Measurements from ENCODE around the gene EIF2B2. TPM values are rescaled to one million over a fixed set of nuclear protein-coding genes. Genes with fewer than 3 reads are reported as not detected.

EIF2B2 gene
- total and polyA plus RNA-seq, 2 of the 13 experiments (the other 11 are each of a cell fraction or from before 2014, with no cell fraction given): 54.4 to 78.6 TPM

- 72% methylated on average over 1 of the region's 1 CpG for WGBS (ENCODE audit: low lambda C conversion rate)
- DNase-seq (ENCODE audit: low spot score): no peak
- no peak overlapping the region for H2AFZ ChIP-seq (ENCODE audit: low read length)
- ATAC-seq: no peak
- TF ChIP-seq MNT (IDR thresholded peaks at IDR 0.05) (no peak), MEIS1 (CRISPR knock-in tag; IDR thresholded peaks at IDR 0.05; ENCODE audit: borderline replicate concordance) (no peak), EZH2 (conservative IDR thresholded peaks at IDR 0.05; ENCODE audit: low read depth, low read length) (no peak), ZNF770 (CRISPR knock-in tag; IDR thresholded peaks at IDR 0.05) (no peak), ISL2 (CRISPR knock-in tag; IDR thresholded peaks at IDR 0.05) (no peak), MTF2 (CRISPR knock-in tag; IDR thresholded peaks at IDR 0.05; ENCODE audit: borderline replicate concordance) (no peak), ZNF660 (CRISPR knock-in tag; IDR thresholded peaks at IDR 0.05; ENCODE audit: borderline replicate concordance, low read depth) (no peak), ZNF576 (CRISPR knock-in tag; IDR thresholded peaks at IDR 0.05) (no peak), SP4 (CRISPR knock-in tag; IDR thresholded peaks at IDR 0.05) (no peak), MLXIP (CRISPR knock-in tag; IDR thresholded peaks at IDR 0.05; ENCODE audit: borderline replicate concordance) (no peak), TRIM22 (IDR thresholded peaks at IDR 0.05) (no peak), MYNN (CRISPR knock-in tag; IDR thresholded peaks at IDR 0.05; ENCODE audit: low read depth) (no peak), TBX3 (IDR thresholded peaks at IDR 0.05; ENCODE audit: borderline replicate concordance) (no peak), NR1H2 (CRISPR knock-in tag; IDR thresholded peaks at IDR 0.05; ENCODE audit: borderline replicate concordance, low read depth) (no peak), WIZ (CRISPR knock-in tag; IDR thresholded peaks at IDR 0.05) (no peak)
- H3K9me3 ChIP-seq (ENCODE audit: low read length): no peaks in the 10 kb centered on the region
- no peak for FAIRE-seq
- H3K4me1 ChIP-seq (ENCODE audit: insufficient read depth, low read length): peaks cover 24% of the 10 kb centered on the region
- H4K20me1 ChIP-seq (ENCODE audit: insufficient read depth, low read length): no peaks in the 10 kb centered on the region
- no peak overlapping the region for H3K4me2 ChIP-seq (ENCODE audit: low read depth, low read length)
- intact Hi-C loops (cut with micrococcal nuclease; ENCODE audit: unreplicated experiment): no loop called here
- H3K36me3 ChIP-seq (replicated peaks in 1 of 2; ENCODE audit: control insufficient read depth in 1 of 2, insufficient read depth in 2 of 2, low read length in 2 of 2): no peaks in the 10 kb centered on the region
- no peak overlapping the region for H3K27ac ChIP-seq (ENCODE audit: extremely low read length, insufficient read depth, low read length)
- ChIA-PET CTCF (ENCODE audit: low intra/inter-chr PET ratio, low total read pairs) (no interaction called here), POLR2A (interaction anchor here (1.8 kb wide), 1 partner anchor 32 kb away, joined by 5 read pairs; no protein-coding TSS in a partner anchor)
- no peak overlapping the region for H3K9ac ChIP-seq (ENCODE audit: insufficient read depth, low read depth, low read length)
- no peaks in the 10 kb centered on the region for H3K79me2 ChIP-seq (ENCODE audit: insufficient read depth, low read length)
- H3K27me3 ChIP-seq (ENCODE audit: control insufficient read depth in 1 of 2, insufficient read depth in 2 of 2, low read length in 2 of 2): peaks cover 4 to 44% of the 10 kb centered on the region in 2 experiments; a peak in 4 of 5 replicates
- in situ Hi-C loops (cut with HindIII; ENCODE audit: extremely low pct_ligation_motif_present, low pct_unique_long_range_greater_than_20kb): no loop called here
- no TSS peak for BruUV-seq (replicated peaks)
- H3K4me3 ChIP-seq (replicated peaks in 1 of 3; ENCODE audit: insufficient read depth in 1 of 3, low read depth in 2 of 3, low read length in 3 of 3): no peak overlapping the region
Measured at GRCh38 chr14:74983343-74983742, 19.4 kb upstream of the EIF2B2 start.

Data from HepG2 (cell line).